Measurements from ENCODE around the gene CALHM5. TPM values are rescaled to one million over a fixed set of nuclear protein-coding genes. Genes with fewer than 3 reads are reported as not detected.

CALHM5 gene
- total RNA-seq, 1 experiment from 2014 or later = not detected

DNA sequence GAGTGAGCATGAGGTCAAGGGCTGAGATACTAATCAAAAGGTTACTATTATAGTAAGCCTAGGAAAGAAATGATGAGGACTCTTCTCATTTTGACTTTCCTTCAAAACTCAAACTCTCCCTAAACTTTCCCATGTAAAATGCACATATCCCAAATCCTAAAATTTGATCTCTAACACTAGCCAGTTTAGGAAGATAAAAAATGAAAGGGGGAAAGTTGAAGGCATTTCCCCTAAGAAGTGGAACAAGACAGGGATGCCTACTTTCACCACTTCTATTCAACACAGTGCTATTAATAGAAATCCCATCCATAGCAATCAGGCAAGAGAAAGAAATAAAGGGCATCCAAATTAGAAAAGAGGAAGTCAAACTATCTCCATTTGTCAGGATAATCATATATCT is 2.9 kb upstream of the CALHM5 start:
- Histone ChIP-seq H3K4me3 (ENCODE audit: low read depth in 2 of 2, low read length in 2 of 2) (no peak overlapping the region), H3K27ac (ENCODE audit: low read length) (no peak overlapping the region), H3K4me1 (ENCODE audit: control insufficient read depth, insufficient read depth, low read length) (0 out of 2 replicates have a peak, but pooled peaks cover 4% of the 10 kb centered on the region), H3K27me3 (ENCODE audit: control insufficient read depth, insufficient read depth, low read length) (peaks cover 9% of the 10 kb centered on the region; the same call in 1 of the 2 replicates), H3K36me3 (ENCODE audit: control insufficient read depth, insufficient read depth, low read length) (no peaks in the 10 kb centered on the region), H3K9me3 (ENCODE audit: control insufficient read depth, insufficient read depth, low read depth, low read length) (no peaks in the 10 kb centered on the region)
- TF ChIP-seq POLR2AphosphoS5 (IDR thresholded peaks at IDR 0.05; ENCODE audit: low read depth, low read length) (no peak), SIN3A (IDR thresholded peaks at IDR 0.05; ENCODE audit: borderline replicate concordance, insufficient read depth, low read depth, low read length) (no peak), TCF7L2 (IDR thresholded peaks at IDR 0.05; ENCODE audit: low read depth, low read length) (no peak), CTCF (IDR thresholded peaks at IDR 0.05) (no peak)
- TF ChIP-seq, protein P1, sequence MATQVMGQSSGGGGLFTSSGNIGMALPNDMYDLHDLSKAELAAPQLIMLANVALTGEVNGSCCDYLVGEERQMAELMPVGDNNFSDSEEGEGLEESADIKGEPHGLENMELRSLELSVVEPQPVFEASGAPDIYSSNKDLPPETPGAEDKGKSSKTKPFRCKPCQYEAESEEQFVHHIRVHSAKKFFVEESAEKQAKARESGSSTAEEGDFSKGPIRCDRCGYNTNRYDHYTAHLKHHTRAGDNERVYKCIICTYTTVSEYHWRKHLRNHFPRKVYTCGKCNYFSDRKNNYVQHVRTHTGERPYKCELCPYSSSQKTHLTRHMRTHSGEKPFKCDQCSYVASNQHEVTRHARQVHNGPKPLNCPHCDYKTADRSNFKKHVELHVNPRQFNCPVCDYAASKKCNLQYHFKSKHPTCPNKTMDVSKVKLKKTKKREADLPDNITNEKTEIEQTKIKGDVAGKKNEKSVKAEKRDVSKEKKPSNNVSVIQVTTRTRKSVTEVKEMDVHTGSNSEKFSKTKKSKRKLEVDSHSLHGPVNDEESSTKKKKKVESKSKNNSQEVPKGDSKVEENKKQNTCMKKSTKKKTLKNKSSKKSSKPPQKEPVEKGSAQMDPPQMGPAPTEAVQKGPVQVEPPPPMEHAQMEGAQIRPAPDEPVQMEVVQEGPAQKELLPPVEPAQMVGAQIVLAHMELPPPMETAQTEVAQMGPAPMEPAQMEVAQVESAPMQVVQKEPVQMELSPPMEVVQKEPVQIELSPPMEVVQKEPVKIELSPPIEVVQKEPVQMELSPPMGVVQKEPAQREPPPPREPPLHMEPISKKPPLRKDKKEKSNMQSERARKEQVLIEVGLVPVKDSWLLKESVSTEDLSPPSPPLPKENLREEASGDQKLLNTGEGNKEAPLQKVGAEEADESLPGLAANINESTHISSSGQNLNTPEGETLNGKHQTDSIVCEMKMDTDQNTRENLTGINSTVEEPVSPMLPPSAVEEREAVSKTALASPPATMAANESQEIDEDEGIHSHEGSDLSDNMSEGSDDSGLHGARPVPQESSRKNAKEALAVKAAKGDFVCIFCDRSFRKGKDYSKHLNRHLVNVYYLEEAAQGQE (IDR thresholded peaks at IDR 0.05; ENCODE audit: insufficient read depth in 1 of 2, low read depth in 2 of 2, low read length in 1 of 2) = no peak
- ChIA-PET CTCF (no interaction called here), POLR2A (no interaction called here)
- no peak for DNase-seq (ENCODE audit: low read depth, low spot score)
- intact Hi-C loops (cut with micrococcal nuclease; ENCODE audit: unreplicated experiment) = no loop called here
- ATAC-seq = no peak
- in situ Hi-C loops (cut with HindIII; ENCODE audit: low pct_unique_long_range_greater_than_20kb, low sequenced_read_pairs) = no loop called here
- no TSS peak for BruUV-seq (replicated peaks)

- TF ChIP-seq POLR2AphosphoS5 (IDR thresholded peaks at IDR 0.05; ENCODE audit: low read depth, low read length) = no peak
- TF ChIP-seq SIN3A (IDR thresholded peaks at IDR 0.05; ENCODE audit: borderline replicate concordance, insufficient read depth, low read depth, low read length) = no peak
- TF ChIP-seq TCF7L2 (IDR thresholded peaks at IDR 0.05; ENCODE audit: low read depth, low read length) = no peak
- TF ChIP-seq, protein P1 (IDR thresholded peaks at IDR 0.05; ENCODE audit: insufficient read depth in 1 of 2, low read depth in 2 of 2, low read length in 1 of 2) = no peak
- TF ChIP-seq CTCF (IDR thresholded peaks at IDR 0.05) = no peak
- H3K27ac ChIP-seq (ENCODE audit: low read length) = no peak overlapping the region
Measured at GRCh38 chr6:116512111-116512559, 696 bp downstream of the CALHM5 start.

More at GRCh38 chr6:116512111-116512559, 696 bp downstream of the CALHM5 start:
- in situ Hi-C loops (cut with HindIII; ENCODE audit: low pct_unique_long_range_greater_than_20kb, low sequenced_read_pairs) = no loop called here
- no peaks in the 10 kb centered on the region for H3K36me3 ChIP-seq (ENCODE audit: control insufficient read depth, insufficient read depth, low read length)
- DNase-seq (ENCODE audit: low read depth, low spot score) = no peak
- no peaks in the 10 kb centered on the region for H3K9me3 ChIP-seq (ENCODE audit: control insufficient read depth, insufficient read depth, low read depth, low read length)
- intact Hi-C loops (cut with micrococcal nuclease; ENCODE audit: unreplicated experiment) = no loop called here
- no TSS peak for BruUV-seq (replicated peaks)
- H3K4me1 ChIP-seq (ENCODE audit: control insufficient read depth, insufficient read depth, low read length) = 0 out of 2 replicates have a peak, but pooled peaks cover 4% of the 10 kb centered on the region
- POLR2A ChIA-PET = no interaction called here
- H3K4me3 ChIP-seq (ENCODE audit: low read depth in 2 of 2, low read length in 2 of 2) = peak overlapping the region in 1 of 2 experiments; percentile 21; a peak in 2 of 4 replicates
- CTCF ChIA-PET = interaction anchor here (0.8 kb wide), 1 partner anchor 224 kb away, joined by 4 read pairs; no protein-coding TSS in a partner anchor
- ATAC-seq = peak; percentile 8; the same call in 1 of the 2 replicates
- peaks cover 29% of the 10 kb centered on the region; the same call in 1 of the 2 replicates for H3K27me3 ChIP-seq (ENCODE audit: control insufficient read depth, insufficient read depth, low read length)

Data from Panc1 (cell line).